Testis (tissue), 3 donors: ENCODE measurements around the gene NFIA. TPM values are rescaled to one million over a fixed set of nuclear protein-coding genes. Genes with fewer than 3 reads are reported as not detected.

Source experiments
- DNase-seq: peaks from one replicate; pipeline ENCODE4 v3.0.0-alpha.2; 2019
- H3K27ac ChIP-seq, 2 donors: fragments of 200-600 bp; sonication (generic); one replicate each; pipeline ENCODE4 v1.5.1; 2019
- H3K27me3 ChIP-seq: fragments of 200-600 bp; sonication (generic); one replicate; pipeline ENCODE4 v1.5.1; 2019
- H3K36me3 ChIP-seq: fragments of 200-600 bp; sonication (generic); one replicate; pipeline ENCODE4 v1.5.1; 2017; ENCODE audit warnings: low read depth; ENCODE audit errors: missing control alignments
- H3K4me1 ChIP-seq: fragments of 200-600 bp; sonication (generic); one replicate; pipeline ENCODE4 v1.5.1; 2019
- H3K4me3 ChIP-seq, 2 donors: fragments of 200-600 bp; sonication (generic); one replicate each; pipeline ENCODE4 v1.5.1; 2017 to 2019
- H3K9me3 ChIP-seq: fragments of 200-600 bp; sonication (generic); one replicate; pipeline ENCODE4 v1.5.1; 2017
- CTCF ChIP-seq, 3 experiments: fragments of 450-650 bp in 2 of 3; fragments of 200-600 bp in 1 of 3; sonication (generic) in 1 of 3; IDR thresholded peaks; one replicate each; pipeline ENCODE4 v1.5.1; 2016 to 2019; ENCODE audit warnings: antibody characterized with exemption in 3 of 3, mild to moderate bottlenecking in 2 of 3, moderate library complexity in 1 of 3
- POLR2A ChIP-seq: fragments of 450-650 bp; IDR thresholded peaks from one replicate; pipeline ENCODE4 v1.6.1; 2017; ENCODE audit warnings: antibody characterized with exemption, mild to moderate bottlenecking, moderate library complexity
- WGBS, 2 donors: methylation state at CpG; one replicate each; pipeline ENCODE4 v1.1.5; 2018; 5-methylcytosine and 5-hydroxymethylcytosine counted together
- intact Hi-C: fragments of 100-400 bp; cut with DNase I; formaldehyde crosslinking; loops from one replicate; pipeline ENCODE4 v1.15.1; 2023; ENCODE audit warnings: low total_unique reads
- polyA plus RNA-seq: library from polyadenylated mRNA; stranded (reverse); fragments of 350-450 nt; fragmentation: Illumina TruSeq; extraction: RNeasy Lipid Tissue Mini Kit (QIAGEN cat#74804); gene quantifications from one replicate; pipeline ENCODE4 v1.2.3, GENCODE V29; 2014; ENCODE audit warnings: low read depth, low replicate concordance; ENCODE audit not compliant: insufficient read depth
- total RNA-seq, 2 donors: library from RNA; depleted of rRNA; stranded (reverse); fragments of >200 nt; gene quantifications; one replicate each; pipeline ENCODE4 v1.2.3, GENCODE V29; 2016

The NFIA gene
- total and polyA plus RNA-seq, 3 donors from 2014 or later = 11.6 to 78.9 (median 53.5) TPM

- Histone ChIP-seq H3K27ac (peak overlapping the region; percentile 96), H3K4me3 (peak overlapping the region; percentile 89 to 91), H3K4me1 (peaks cover 43% of the 10 kb centered on the region), H3K36me3 (no peaks in the 10 kb centered on the region), H3K27me3 (no peaks in the 10 kb centered on the region), H3K9me3 (no peaks in the 10 kb centered on the region)
- no peak for TF ChIP-seq POLR2A
- TF ChIP-seq CTCF (IDR thresholded peaks at IDR 0.05) = no peak
- no peak for DNase-seq
- WGBS, 2 donors = 11 to 13% methylated on average over 4 of the region's 4 CpGs
- intact Hi-C loops = loop anchor here (5.0 kb wide), 1 partner anchor 401 kb away; no protein-coding TSS in a partner anchor
These were observed 31.0 kb upstream of the NFIA start for GRCh38 chr1:61051443-61051718.

- peak; percentile 64 for DNase-seq
- Histone ChIP-seq H3K27me3 (no peaks in the 10 kb centered on the region), H3K36me3 (no peaks in the 10 kb centered on the region), H3K4me3 (peak overlapping the region; percentile 89 to 91), H3K9me3 (no peaks in the 10 kb centered on the region), H3K27ac (peak overlapping the region; percentile 96), H3K4me1 (peaks cover 46% of the 10 kb centered on the region)
- TF ChIP-seq POLR2A = no peak
- TF ChIP-seq CTCF (IDR thresholded peaks at IDR 0.05) = no peak
- 16 to 23% methylated on average over 19 to 23 of the region's 23 CpGs for WGBS, 2 donors
- intact Hi-C loops = loop anchor here (5.0 kb wide), 1 partner anchor 400 kb away; no protein-coding TSS in a partner anchor
These were observed 30.5 kb upstream of the NFIA start for GRCh38 chr1:61051719-61052394.

- no peak for TF ChIP-seq CTCF (IDR thresholded peaks at IDR 0.05)
- no peak for TF ChIP-seq POLR2A
- DNase-seq = no peak
- H3K4me3 ChIP-seq = peak overlapping the region in 1 of 2 donors; percentile 91
These were observed 29.8 kb upstream of the NFIA start for GRCh38 chr1:61052395-61053225.

GRCh38 chr1:61053226-61053711 lies 29.1 kb upstream of the NFIA start:
- peak overlapping the region; percentile 52 to 96 for H3K27ac ChIP-seq
- H3K9me3 ChIP-seq = no peaks in the 10 kb centered on the region
- 15 to 29% methylated on average over 10 of the region's 10 CpGs for WGBS, 2 donors
- TF ChIP-seq CTCF (IDR thresholded peaks at IDR 0.05) (no peak), POLR2A (no peak)
- DNase-seq = no peak
- H3K4me3 ChIP-seq = peak overlapping the region; percentile 37 to 47
- no peaks in the 10 kb centered on the region for H3K36me3 ChIP-seq
- intact Hi-C loops = loop anchor here (5.0 kb wide), 1 partner anchor 399 kb away; no protein-coding TSS in a partner anchor
- H3K27me3 ChIP-seq = no peaks in the 10 kb centered on the region
- H3K4me1 ChIP-seq = peaks cover 46% of the 10 kb centered on the region

More at GRCh38 chr1:61052395-61053225, 29.8 kb upstream of the NFIA start:
- H3K36me3 ChIP-seq = no peaks in the 10 kb centered on the region
- no peaks in the 10 kb centered on the region for H3K9me3 ChIP-seq
- intact Hi-C loops = loop anchor here (5.0 kb wide), 1 partner anchor 400 kb away; no protein-coding TSS in a partner anchor
- no peaks in the 10 kb centered on the region for H3K27me3 ChIP-seq
- H3K4me1 ChIP-seq = peaks cover 46% of the 10 kb centered on the region
- peak overlapping the region; percentile 96 for H3K27ac ChIP-seq
- 24 to 27% methylated on average over 9 to 10 of the region's 10 CpGs for WGBS, 2 donors
